B cell (primary cell): ENCODE data around the gene UPB1. TPM values are rescaled to one million over a fixed set of nuclear protein-coding genes. Genes with fewer than 3 reads are reported as not detected.

ENCODE experiments used
- ATAC-seq: fragments of 200-7000 bp; cut with Tn5 transposase; one replicate; pipeline ENCODE4 v1.10.0; 2021; ENCODE audit warnings: low read depth, mild to moderate bottlenecking, moderate number of reproducible peaks, moderate library complexity
- CTCF ChIA-PET: fragments of 350-600 bp; sonication (Branson Sonifier 250); formaldehyde crosslinking; loops from one replicate; lab custom pipeline; 2021; ENCODE audit warnings: antibody characterized with exemption, inconsistent platforms; lab: Charles Lee
- POLR2A ChIA-PET: fragments of 350-600 bp; sonication (Branson Sonifier 250); formaldehyde crosslinking; loops from one replicate; lab custom pipeline; 2021; ENCODE audit warnings: antibody characterized with exemption; lab: Charles Lee
- DNase-seq: peaks from one replicate; pipeline ENCODE4 v3.0.0; 2013
- H2AFZ ChIP-seq: 2 replicates; pipeline ENCODE4 v1.6.1; 2012; ENCODE audit warnings: mild to moderate bottlenecking, low read depth, low read length; ENCODE audit not compliant: insufficient read depth, poor library complexity, severe bottlenecking
- H3K27ac ChIP-seq, 2 donors: 1 replicate in 1 of 2; 2 replicates in 1 of 2; pipeline ENCODE4 v1.5.1; 2012 to 2013; ENCODE audit warnings: low read length in 2 of 2, mild to moderate bottlenecking in 2 of 2, moderate library complexity in 1 of 2
- H3K27me3 ChIP-seq, 4 experiments: fragments of 200-600 bp in 1 of 4; sonication (generic) in 1 of 4; replicated peaks in 1 of 4; 1 replicate in 2 of 4; 2 replicates in 2 of 4; pipeline versions ENCODE4 v1.6.1 to v1.7.0; 2013 to 2016; ENCODE audit warnings: low read length in 3 of 4, mild to moderate bottlenecking in 2 of 4, mixed read lengths in 1 of 4, moderate library complexity in 1 of 4; ENCODE audit not compliant: insufficient read depth in 4 of 4, control insufficient read depth in 3 of 4; ENCODE audit errors: control extremely low read depth in 1 of 4
- H3K36me3 ChIP-seq, 2 experiments: replicated peaks in 1 of 2; 1 replicate in 1 of 2; 2 replicates in 1 of 2; pipeline versions ENCODE4 v1.6.1 to v1.7.1; 2013; ENCODE audit warnings: low read length in 1 of 2; ENCODE audit not compliant: insufficient read depth in 2 of 2, control insufficient read depth in 1 of 2; ENCODE audit errors: control extremely low read depth in 1 of 2, extremely low read depth in 1 of 2
- H3K4me1 ChIP-seq, 2 donors: fragments of 200-600 bp in 1 of 2; sonication (generic) in 1 of 2; 1 replicate in 1 of 2; 2 replicates in 1 of 2; pipeline versions ENCODE4 v1.5.1 to v1.6.1; 2013 to 2017; ENCODE audit warnings: low read length in 2 of 2; ENCODE audit not compliant: control insufficient read depth in 2 of 2, insufficient read depth in 2 of 2
- H3K4me2 ChIP-seq: replicated peaks from 2 replicates; pipeline ENCODE3; 2012; ENCODE audit warnings: mild to moderate bottlenecking, low read depth, low read length; ENCODE audit not compliant: poor library complexity, severe bottlenecking
- H3K4me3 ChIP-seq, 5 experiments: fragments of 200-600 bp in 1 of 5; sonication (generic) in 1 of 5; 1 replicate in 3 of 5; 2 replicates in 2 of 5; pipeline versions ENCODE4 v1.5.1 to v1.7.0; 2011 to 2016; ENCODE audit warnings: low read length in 4 of 5, mild to moderate bottlenecking in 4 of 5, low read depth in 2 of 5, control low read depth in 1 of 5, moderate library complexity in 1 of 5; ENCODE audit not compliant: insufficient read depth in 1 of 5; ENCODE audit errors: control extremely low read depth in 1 of 5, extremely low read depth in 1 of 5
- H3K79me2 ChIP-seq: fragments of 200-600 bp; sonication (generic); one replicate; pipeline ENCODE4 v1.6.0; 2016; ENCODE audit warnings: low read length; ENCODE audit not compliant: control insufficient read depth, insufficient read depth
- H3K9ac ChIP-seq: fragments of 200-600 bp; sonication (generic); 2 replicates; pipeline ENCODE4 v1.6.1; 2017; ENCODE audit warnings: mild to moderate bottlenecking, low read length, moderate library complexity
- H3K9me3 ChIP-seq, 3 donors: one replicate each; pipeline versions ENCODE4 v1.6.1 to v1.7.1; 2013; ENCODE audit warnings: low read length in 2 of 3; ENCODE audit not compliant: control insufficient read depth in 2 of 3, insufficient read depth in 1 of 3; ENCODE audit errors: control extremely low read depth in 1 of 3
- H4K20me1 ChIP-seq: 2 replicates; pipeline ENCODE4 v1.6.0; 2012; ENCODE audit warnings: mild to moderate bottlenecking, low read length; ENCODE audit not compliant: insufficient read depth, control insufficient read depth, poor library complexity, severe bottlenecking
- H3K27ac Mint-ChIP-seq: one replicate; pipeline ENCODE4 v1.8.0; 2021; ENCODE audit warnings: mixed read lengths
- H3K27me3 Mint-ChIP-seq: one replicate; pipeline ENCODE4 v1.8.0; 2021; ENCODE audit warnings: mixed read lengths
- H3K4me1 Mint-ChIP-seq: one replicate; pipeline ENCODE4 v1.8.0; 2021; ENCODE audit warnings: mixed read lengths
- H3K4me3 Mint-ChIP-seq: one replicate; pipeline ENCODE4 v1.8.0; 2021; ENCODE audit warnings: mixed read lengths
- H3K9me3 Mint-ChIP-seq: one replicate; pipeline ENCODE4 v1.8.0; 2022; ENCODE audit warnings: mixed read lengths; ENCODE audit not compliant: insufficient read depth
- CTCF ChIP-seq: fragments of 200-600 bp; IDR thresholded peaks from one replicate; pipeline ENCODE4 v1.8.0; 2022; ENCODE audit warnings: antibody characterized with exemption, mild to moderate bottlenecking
- EZH2 ChIP-seq: IDR thresholded peaks from 2 replicates; pipeline ENCODE4 v1.6.1; 2012; ENCODE audit warnings: borderline replicate concordance, low read depth, mild to moderate bottlenecking, moderate library complexity, low read length; ENCODE audit not compliant: insufficient read depth, poor library complexity, severe bottlenecking
- WGBS: methylation state at CpG from one replicate; pipeline ENCODE4 v1.1.5; 2013; ENCODE audit warnings: missing lambda C conversion rate; ENCODE audit not compliant: insufficient coverage; 5-methylcytosine and 5-hydroxymethylcytosine counted together
- intact Hi-C: fragments of 100-400 bp; cut with micrococcal nuclease; formaldehyde crosslinking; loops from one replicate; pipeline ENCODE4 v1.10.0; 2022
- polyA plus RNA-seq: library from polyadenylated mRNA; depleted of rRNA; stranded (reverse); fragments of >200 nt; gene quantifications from 2 replicates; pipeline ENCODE4 v1.2.3, GENCODE V29; 2012
- total RNA-seq, 2 donors: library from RNA; stranded (reverse); fragments of 120-200 nt in 1 of 2; gene quantifications; 1 replicate in 1 of 2; 2 replicates in 1 of 2; pipeline versions ENCODE4 v1.2.3 to v1.2.4, GENCODE V29; 2013 to 2022

UPB1 gene
- total and polyA plus RNA-seq, 2 donors (not counting 1 experiment from before 2014, with no cell fraction given), result 1.2 to 4.0 TPM

- CTCF ChIA-PET, result interaction anchor here (0.5 to 3.0 kb wide), 9 partner anchors 9 to 62 kb away, joined by 3 to 25 read pairs (median 5); partner anchors contain the start of gene ADORA2A
- Histone ChIP-seq H4K20me1 (no peaks in the 10 kb centered on the region), H2AFZ (no peak overlapping the region), H3K9me3 (no peaks in the 10 kb centered on the region), H3K27ac (no peak overlapping the region), H3K9ac (no peak overlapping the region), H3K36me3 (no peaks in the 10 kb centered on the region), H3K79me2 (no peaks in the 10 kb centered on the region), H3K4me1 (no peaks in the 10 kb centered on the region), H3K4me3 (no peak overlapping the region), H3K4me2 (no peak overlapping the region), H3K27me3 (no peaks in the 10 kb centered on the region)
- H3K9me3 Mint-ChIP-seq, result no peaks in the 10 kb centered on the region
- DNase-seq (no peak), ATAC-seq (no peak)
- intact Hi-C loops, result no loop called here
- H3K27me3 Mint-ChIP-seq, result peaks cover 5% of the 10 kb centered on the region
- no peak for TF ChIP-seq CTCF
- TF ChIP-seq EZH2, result no peak
- peaks cover 10% of the 10 kb centered on the region for H3K4me1 Mint-ChIP-seq
- H3K4me3 Mint-ChIP-seq, result no peak overlapping the region
- POLR2A ChIA-PET, result interaction anchor here (0.6 to 1.4 kb wide), 4 partner anchors 37 to 151 kb away, joined by 3 to 4 read pairs (median 3); no protein-coding TSS in a partner anchor
- H3K27ac Mint-ChIP-seq, result no peak overlapping the region
- WGBS, result 98% methylated on average over 4 of the region's 5 CpGs
These were observed 11.1 kb upstream of the UPB1 start for GRCh38 chr22:24483976-24484545.

DNA sequence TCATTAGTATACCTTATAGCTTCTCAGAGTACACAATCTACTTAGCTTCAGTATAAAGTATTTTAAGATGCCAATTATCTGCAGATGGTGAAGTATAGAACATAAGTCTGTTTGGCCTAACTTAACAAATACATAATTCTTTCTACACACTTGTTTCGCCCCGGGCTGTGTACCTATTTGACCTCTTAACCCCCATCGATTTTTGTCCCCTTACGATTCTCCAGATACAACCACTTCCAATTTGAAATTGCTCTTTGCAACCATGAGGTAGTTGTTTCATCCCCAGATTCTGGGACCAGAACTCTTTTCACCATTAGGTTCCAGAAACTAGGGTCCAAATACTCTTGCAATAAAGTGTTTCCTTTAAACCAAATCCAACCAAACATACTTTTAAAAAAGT lies 10.0 kb upstream of the UPB1 start:
- Histone ChIP-seq H3K9me3 (no peaks in the 10 kb centered on the region), H2AFZ (no peak overlapping the region), H3K4me1 (no peaks in the 10 kb centered on the region), H3K4me3 (no peak overlapping the region), H3K9ac (no peak overlapping the region), H3K36me3 (no peaks in the 10 kb centered on the region), H3K27me3 (no peaks in the 10 kb centered on the region), H3K4me2 (no peak overlapping the region), H4K20me1 (no peaks in the 10 kb centered on the region), H3K27ac (no peak overlapping the region), H3K79me2 (no peaks in the 10 kb centered on the region)
- Mint-ChIP-seq H3K27ac (no peak overlapping the region), H3K9me3 (no peaks in the 10 kb centered on the region), H3K27me3 (peaks cover 10% of the 10 kb centered on the region), H3K4me3 (no peak overlapping the region), H3K4me1 (peaks cover 10% of the 10 kb centered on the region)
- WGBS, result 98% methylated on average over 4 of the region's 4 CpGs
- POLR2A ChIA-PET, result interaction anchor here (1.4 kb wide), 1 partner anchor 57 kb away, joined by 3 read pairs; no protein-coding TSS in a partner anchor
- no peak for DNase-seq
- no peak for ATAC-seq
- TF ChIP-seq CTCF (no peak), EZH2 (no peak)
- intact Hi-C loops, result loop anchor here (1.0 to 5.0 kb wide), 3 partner anchors 42 to 160 kb away; no protein-coding TSS in a partner anchor
- CTCF ChIA-PET, result interaction anchor here (0.9 to 3.0 kb wide), 8 partner anchors 17 to 63 kb away, joined by 3 to 25 read pairs (median 5); partner anchors contain the start of gene ADORA2A
